ENCODE measurements around the gene UQCRC1. TPM values are rescaled to one million over a fixed set of nuclear protein-coding genes. Genes with fewer than 3 reads are reported as not detected.
"Not testable (repeated sequence)": the region's sequence is repeated elsewhere in the genome, so short reads cannot be mapped to it uniquely, and the experiment has no call there.

The UQCRC1 gene
- total RNA-seq, 1 donor from 2014 or later, result 182 TPM

DNA sequence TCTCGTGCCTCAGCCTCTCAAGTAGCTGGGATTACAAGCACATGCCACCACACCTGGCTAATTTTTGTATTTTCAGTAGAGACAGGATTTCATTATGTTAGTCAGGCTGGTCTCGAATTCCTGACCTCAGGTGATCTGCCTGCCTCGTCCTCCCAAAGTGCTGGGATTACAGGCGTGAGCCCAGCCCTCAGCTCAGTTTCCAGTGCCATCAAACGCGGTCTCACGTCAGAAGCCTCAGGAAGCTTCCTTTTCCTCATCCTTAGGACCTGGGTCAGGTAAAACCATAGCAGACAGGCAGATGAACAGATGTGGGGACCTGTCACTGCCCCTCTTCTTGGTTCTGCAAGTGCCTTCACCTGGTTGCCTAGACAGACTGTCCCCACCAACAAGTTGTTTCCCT is 57.8 kb downstream of the UQCRC1 start:
- not testable (repeated sequence) for H3K9ac ChIP-seq (ENCODE audit: low read depth in 1 of 3, low read length in 3 of 3); H3K27ac ChIP-seq (ENCODE audit: low read depth, low read length); H3K4me3 ChIP-seq (ENCODE audit: low read length in 3 of 3); H3K27me3 ChIP-seq (ENCODE audit: control insufficient read depth in 3 of 3, insufficient read depth in 3 of 3, low read length in 3 of 3); H3K9me3 ChIP-seq (ENCODE audit: control insufficient read depth in 3 of 3, low read length in 3 of 3); H3K36me3 ChIP-seq (ENCODE audit: control insufficient read depth in 3 of 3, insufficient read depth in 3 of 3, low read length in 3 of 3)
- peaks cover 9 to 12% (median 10%) of the 10 kb centered on the region in 3 donors for H3K4me1 ChIP-seq (ENCODE audit: control insufficient read depth in 3 of 3, insufficient read depth in 3 of 3, low read length in 3 of 3)

Small RNA genes lying within 50 kb of the gene (small RNA-seq; reads per million reads assigned to genes)
- gene MIR6823, result not detected

Other genes with a start within 250 kb of the UQCRC1 start
- 0.52 TPM for gene FBXW12, start 237.4 kb downstream of the UQCRC1 start, total RNA-seq
- 11.5 TPM for gene PLXNB1, start 179.6 kb downstream of the UQCRC1 start, total RNA-seq
- gene CCDC51, start 169.5 kb downstream of the UQCRC1 start, total RNA-seq, result 9.9 TPM
- 157 TPM for gene TMA7, start 169.4 kb downstream of the UQCRC1 start, total RNA-seq
- 4.7 TPM for gene ATRIP, start 162.9 kb downstream of the UQCRC1 start, total RNA-seq
- gene SHISA5, start 105.5 kb downstream of the UQCRC1 start, total RNA-seq, result 32.4 TPM
- 8.4 TPM for gene PFKFB4, start 52.8 kb downstream of the UQCRC1 start, total RNA-seq
- not detected for gene UCN2, start 45.9 kb downstream of the UQCRC1 start, total RNA-seq
- gene COL7A1, start 14.3 kb downstream of the UQCRC1 start, total RNA-seq, result 2.1 TPM
- gene TMEM89, start 12.1 kb upstream of the UQCRC1 start, total RNA-seq, result not detected
- gene SLC26A6, start 25.8 kb upstream of the UQCRC1 start, total RNA-seq, result 9.4 TPM
- gene CELSR3, start 53.2 kb upstream of the UQCRC1 start, total RNA-seq, result under 0.01 TPM
- gene NCKIPSD, start 76.3 kb upstream of the UQCRC1 start, total RNA-seq, result 3.1 TPM
- gene IP6K2, start 107.6 kb upstream of the UQCRC1 start, total RNA-seq, result 33.9 TPM
- 26.6 TPM for gene PRKAR2A, start 238.2 kb upstream of the UQCRC1 start, total RNA-seq